A549 treated with CORT108297 at 1 μM for 4 hours (cell line): ENCODE data around the gene GFRA4. TPM values are rescaled to one million over a fixed set of nuclear protein-coding genes. Genes with fewer than 3 reads are reported as not detected.

Source experiments
- total RNA-seq: library from RNA; stranded (reverse); fragments of 200-300 nt; extraction: Qiagen RNA extraction; gene quantifications from 5 replicates; pipeline ENCODE4 v1.2.3, GENCODE V29; 2022

Gene GFRA4, protein sequence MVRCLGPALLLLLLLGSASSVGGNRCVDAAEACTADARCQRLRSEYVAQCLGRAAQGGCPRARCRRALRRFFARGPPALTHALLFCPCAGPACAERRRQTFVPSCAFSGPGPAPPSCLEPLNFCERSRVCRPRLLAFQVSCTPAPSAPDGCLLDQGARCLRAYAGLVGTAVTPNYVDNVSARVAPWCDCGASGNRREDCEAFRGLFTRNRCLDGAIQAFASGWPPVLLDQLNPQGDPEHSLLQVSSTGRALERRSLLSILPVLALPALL
- total RNA-seq: not detected in 5 replicates

DNA sequence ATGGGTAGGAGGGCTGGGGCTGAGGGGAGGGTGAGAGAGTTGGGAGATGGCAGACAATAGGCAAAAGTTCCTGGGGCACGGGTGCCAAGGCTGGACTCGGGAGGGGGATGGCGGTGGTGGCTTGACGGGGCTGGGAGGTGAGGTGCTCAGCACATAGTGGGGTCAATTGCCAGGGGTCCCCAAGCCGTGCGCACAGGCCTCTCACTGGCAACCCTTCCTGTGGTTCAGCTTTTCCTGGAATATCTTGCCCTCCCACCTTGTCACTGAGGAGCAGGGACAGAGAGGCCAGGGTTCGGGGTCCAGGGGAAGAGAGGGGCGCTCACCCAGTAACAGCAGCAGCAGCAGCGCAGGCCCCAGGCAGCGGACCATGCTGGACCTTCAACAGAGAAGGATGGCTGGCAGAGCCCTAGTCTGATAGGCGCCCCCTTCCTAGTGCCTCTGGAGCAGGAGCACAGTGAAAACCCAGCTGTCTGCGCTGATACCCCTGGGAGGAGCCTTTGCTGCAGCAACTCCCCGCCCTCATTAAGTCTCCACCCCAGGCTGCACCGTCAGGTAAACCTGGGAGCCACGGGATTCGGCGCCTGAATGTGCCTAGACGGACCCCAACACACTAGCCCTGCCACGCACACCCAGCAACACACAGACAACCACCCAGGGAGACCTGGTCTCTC is at the start of gene GFRA4:
Gene GFRA4, minus strand, starts transcription at position 369 of the 671 bp plus-strand sequence. Its CDS starts 0 bp downstream, at position 369.

GRCh38 chr20:3712279-3712873 is 49.2 kb upstream of the GFRA4 start, which contains the start of gene SIGLEC1:
Gene SIGLEC1, minus strand, starts transcription at chr20:3712600. Its CDS starts 5,472 bp downstream, at chr20:3707128.

DNA sequence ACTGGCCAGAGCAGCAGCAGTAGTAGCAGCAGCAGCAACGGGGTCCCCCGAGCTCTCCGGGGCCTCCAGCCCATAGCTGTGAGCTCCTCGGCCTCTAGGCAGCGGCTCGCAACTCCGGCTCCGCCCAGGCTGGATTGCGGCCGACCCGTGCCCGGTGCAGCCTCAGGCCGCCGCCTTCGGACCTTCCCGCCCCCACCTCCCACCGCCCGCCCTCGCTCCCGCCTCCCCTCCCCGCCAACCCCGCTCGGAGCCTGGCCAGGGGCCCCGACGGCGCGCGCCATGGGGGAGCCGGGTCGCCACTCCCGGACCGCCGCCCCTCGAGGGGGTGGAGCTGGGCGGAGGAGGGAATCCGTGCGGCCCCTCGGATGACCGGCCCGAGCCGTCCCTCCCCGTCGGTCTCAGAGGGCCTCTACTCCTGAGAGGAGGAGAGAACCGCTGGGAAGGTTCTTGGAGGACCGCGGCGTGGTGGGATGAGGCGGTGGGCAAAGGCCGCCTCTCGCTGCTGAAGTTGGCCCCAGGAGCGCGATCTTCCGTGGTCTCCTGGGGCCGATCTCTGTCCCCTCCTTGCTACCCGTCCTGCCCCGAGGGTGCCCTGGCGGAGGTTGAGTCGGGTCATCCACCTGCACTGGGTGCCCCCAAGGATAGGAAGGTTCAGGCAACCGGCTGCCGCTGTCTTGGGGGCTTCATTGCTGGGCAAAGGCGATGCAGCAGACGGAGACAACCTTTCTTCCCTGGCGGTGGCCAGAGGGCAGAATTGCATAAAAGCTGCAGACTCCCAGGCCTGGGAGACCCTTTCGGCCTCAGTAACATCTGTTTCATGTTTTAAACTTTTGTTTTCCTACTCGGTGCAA is 19.0 kb upstream of the GFRA4 start, which contains the start of gene ADAM33:
Gene ADAM33, minus strand, starts transcription at position 80 of the 851 bp plus-strand sequence. Its CDS starts 6 bp downstream, at position 74.

Other genes with a start within 250 kb of the GFRA4 start
- gene ATRN, start 192.4 kb downstream of the GFRA4 start, total RNA-seq: 19.3 to 28.2 TPM (median 25.5 TPM) in 5 replicates
- 0.03 to 0.07 TPM (median 0.05 TPM) in 4 of 5 replicates, not detected in the other for gene ADAM33, start 18.6 kb upstream of the GFRA4 start, total RNA-seq
- 0.01 to 0.03 TPM (median 0.02 TPM) in 4 of 5 replicates, not detected in the other for gene SIGLEC1, start 49.2 kb upstream of the GFRA4 start, total RNA-seq
- 0.35 to 0.62 TPM (median 0.50 TPM) in 5 replicates for gene HSPA12B, start 69.3 kb upstream of the GFRA4 start, total RNA-seq
- gene ADISSP, start 104.4 kb upstream of the GFRA4 start, total RNA-seq: 100 to 176 TPM (median 166 TPM) in 5 replicates
- 1.7 to 2.5 TPM (median 2.0 TPM) in 5 replicates for gene SPEF1, start 118.0 kb upstream of the GFRA4 start, total RNA-seq
- gene CENPB, start 123.3 kb upstream of the GFRA4 start, total RNA-seq: 88.9 to 130 TPM (median 123 TPM) in 5 replicates
- 188 to 231 TPM (median 225 TPM) in 5 replicates for gene CDC25B, start 132.9 kb upstream of the GFRA4 start, total RNA-seq
- 12.9 to 19.8 TPM (median 17.4 TPM) in 5 replicates for gene AP5S1, start 157.1 kb upstream of the GFRA4 start, total RNA-seq
- 17.9 to 25.4 TPM (median 21.1 TPM) in 5 replicates for gene MAVS, start 183.4 kb upstream of the GFRA4 start, total RNA-seq
- 51.5 to 61.3 TPM (median 53.6 TPM) in 5 replicates for gene PANK2, start 226.0 kb upstream of the GFRA4 start, total RNA-seq